GM21825 (cell line): Measurements from ENCODE around the gene SSR1.

Experiments used
- ATAC-seq: cut with Tn5 transposase; IDR thresholded peaks from one replicate; pipeline ENCODE4 v1.9.1; 2021; ENCODE audit warnings: mild to moderate bottlenecking, moderate library complexity; ENCODE audit not compliant: unreplicated experiment

Gene SSR1

DNA sequence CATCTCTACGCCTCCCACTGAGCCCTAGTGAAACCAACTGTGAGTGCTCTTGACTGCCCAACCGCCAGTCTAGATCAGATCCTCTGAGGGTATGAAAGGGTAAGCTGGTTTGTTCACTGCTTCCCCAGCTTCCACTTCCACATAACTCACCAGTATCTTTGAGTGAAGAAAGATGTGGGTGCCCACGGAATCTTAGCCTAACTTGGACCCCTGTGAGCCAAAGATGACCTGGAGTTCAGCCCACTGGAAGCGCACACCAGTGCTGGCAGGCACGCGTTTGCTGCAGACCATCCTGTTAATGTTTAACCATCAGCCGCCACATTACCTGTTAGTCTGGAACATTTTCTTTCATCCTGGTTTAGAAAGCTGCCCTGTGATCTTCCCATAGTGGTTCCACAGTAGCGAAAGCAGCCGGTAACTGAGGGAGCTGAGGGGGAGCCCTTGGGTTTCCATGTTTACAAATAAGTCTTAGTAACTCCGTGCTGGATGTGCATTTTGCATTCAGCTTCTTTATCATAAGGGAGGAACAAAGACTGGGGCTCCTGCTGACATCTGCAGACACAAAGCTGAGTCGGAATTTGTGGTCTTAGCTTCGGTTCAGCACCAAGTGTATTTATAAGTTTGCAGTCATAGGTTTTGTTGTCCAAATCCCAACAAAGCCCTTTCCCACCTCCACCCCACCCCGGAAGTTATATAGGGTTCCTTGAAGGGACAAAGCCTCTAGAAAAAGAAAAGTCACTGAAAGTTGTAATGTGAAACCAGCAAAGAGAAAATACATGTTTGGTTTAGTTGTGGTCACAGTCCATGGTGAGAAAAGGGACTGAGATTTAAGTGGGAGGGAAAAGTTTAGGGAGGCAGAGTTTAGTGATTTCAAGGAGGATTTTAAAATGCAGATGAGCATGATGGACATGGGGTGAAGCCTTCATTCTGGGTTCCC lies 71.0 kb downstream of the SSR1 start:
- ATAC-seq, result no peak

GRCh38 chr6:7241160-7241559 lies 71.8 kb downstream of the SSR1 start:
- ATAC-seq, result no peak

GRCh38 chr6:7240351-7240750 lies 72.6 kb downstream of the SSR1 start:
- no peak for ATAC-seq

DNA sequence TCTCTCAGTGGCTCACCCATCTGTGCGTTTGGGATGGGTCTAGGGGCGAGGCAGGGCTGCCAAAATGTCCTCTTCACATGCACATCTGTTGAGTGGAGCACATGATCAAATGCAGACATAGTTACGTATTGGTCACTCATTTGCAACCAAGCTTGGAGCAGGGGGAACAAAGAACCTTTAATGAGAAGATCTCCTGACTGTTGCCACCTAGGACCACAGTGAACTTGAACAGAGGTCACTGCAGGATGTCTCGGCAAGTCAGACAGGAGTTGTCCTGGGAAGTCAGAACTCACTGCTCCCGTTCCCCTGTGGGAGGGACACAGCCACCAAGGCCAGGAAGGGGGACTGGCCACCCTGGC lies 73.4 kb downstream of the SSR1 start:
- no peak for ATAC-seq

DNA sequence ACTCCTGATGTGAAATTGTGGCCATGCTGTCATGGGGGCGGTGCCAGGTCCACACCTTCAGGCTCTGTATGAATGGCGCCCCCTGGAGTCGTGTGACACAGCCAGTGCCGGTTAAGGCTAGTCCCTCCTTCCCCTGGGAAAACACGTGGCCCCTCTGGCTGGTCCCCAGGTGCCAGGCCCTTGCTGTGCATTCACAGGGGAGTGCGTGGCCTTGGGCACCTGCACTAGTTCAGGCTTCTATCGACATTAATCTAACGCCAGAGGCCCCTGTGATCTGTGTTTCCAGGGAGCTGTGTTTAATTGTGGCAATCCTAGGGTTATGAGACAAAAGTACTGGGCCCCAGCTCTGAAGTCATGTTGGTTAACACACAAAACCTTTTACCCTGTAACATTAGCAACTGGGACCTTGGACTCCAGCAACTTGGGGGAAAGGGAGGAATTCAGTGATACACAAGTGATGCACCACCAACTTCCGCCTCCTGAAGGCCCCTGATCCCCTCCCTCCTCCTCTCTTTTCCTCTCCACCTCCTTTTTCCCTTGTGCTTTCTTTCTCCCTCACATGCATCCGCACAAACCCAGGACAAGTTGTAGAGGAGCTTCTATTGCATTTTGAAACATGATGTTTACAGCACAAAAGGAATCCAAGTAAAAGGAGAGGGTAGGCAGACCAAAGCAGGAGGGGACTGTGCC lies 74.0 kb downstream of the SSR1 start:
- ATAC-seq, result peak; percentile 63

GRCh38 chr6:7238526-7238899 lies 74.5 kb downstream of the SSR1 start:
- no peak for ATAC-seq

- no peak for ATAC-seq
These were observed 75.3 kb downstream of the SSR1 start for GRCh38 chr6:7237653-7238188.

DNA sequence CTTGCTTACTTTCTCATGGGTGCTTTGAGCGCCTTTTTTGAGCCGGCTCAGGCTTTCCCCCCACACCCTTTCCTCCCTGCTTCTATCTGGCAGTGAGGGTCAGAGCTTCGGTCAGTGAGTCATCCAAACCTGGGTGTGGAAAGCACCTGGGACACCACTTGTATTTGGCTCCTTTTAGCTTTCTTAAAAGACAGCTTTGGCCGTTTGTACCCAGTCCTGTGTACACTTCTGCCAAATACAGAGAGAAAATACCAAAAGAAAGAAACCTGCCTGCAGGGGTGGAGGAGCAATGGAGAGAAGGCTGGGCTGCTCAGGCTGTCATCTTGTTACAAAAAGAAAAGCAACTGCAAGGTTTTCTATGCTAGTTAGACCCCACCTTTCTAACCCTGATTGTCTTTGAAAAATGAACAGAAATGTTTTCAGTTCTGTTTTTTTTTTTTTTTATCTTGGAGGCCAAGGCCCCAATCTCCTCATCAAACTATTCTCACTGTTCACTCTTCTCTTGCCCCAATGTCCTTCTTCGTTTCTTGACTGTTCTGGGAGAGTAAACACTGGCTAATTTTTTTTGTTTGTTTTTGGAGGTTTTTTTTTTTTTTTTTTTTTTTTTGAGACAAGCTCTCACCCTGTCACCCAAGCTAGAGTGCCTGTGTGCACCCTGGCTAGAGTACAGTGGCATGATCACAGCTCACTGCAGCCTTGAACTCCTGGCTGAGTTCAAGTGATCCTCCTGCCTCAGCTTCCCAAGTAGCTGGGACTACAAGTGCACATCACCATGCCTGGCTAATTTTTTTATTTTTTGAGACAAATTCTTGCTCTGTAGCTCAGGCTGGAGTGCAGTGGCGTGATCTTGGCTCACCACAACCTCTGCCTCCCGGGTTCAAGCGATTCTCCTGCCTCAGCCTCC lies 76.4 kb downstream of the SSR1 start:
- peak; percentile 69 for ATAC-seq

DNA sequence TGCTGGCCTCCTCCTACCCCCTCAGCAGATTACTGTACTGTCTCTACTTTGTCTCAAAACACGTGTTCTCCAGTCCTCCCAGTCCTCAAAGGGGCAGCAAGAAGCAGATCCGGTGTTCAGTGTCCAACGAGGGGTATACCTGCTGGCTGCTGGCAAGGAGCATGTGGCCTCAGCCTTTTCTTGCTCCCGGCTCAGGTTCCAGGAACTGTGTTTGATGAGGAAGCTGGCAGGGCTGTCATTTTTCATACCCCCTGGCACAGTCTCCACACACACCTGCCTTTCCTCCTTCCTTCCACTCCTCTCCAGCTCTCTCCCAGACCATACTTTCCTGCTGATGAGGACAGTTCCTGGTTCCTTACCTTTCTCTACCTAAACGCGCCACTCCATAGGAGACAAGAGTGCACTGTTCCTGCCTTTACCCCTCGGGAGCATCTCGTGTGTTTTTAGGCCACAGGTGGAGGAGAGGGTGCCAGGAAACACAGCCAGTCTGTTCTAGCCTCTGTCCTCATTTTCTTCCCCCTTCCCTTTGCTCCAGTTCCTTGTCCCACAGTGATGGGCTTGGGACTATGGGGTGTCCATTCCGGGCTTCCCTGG lies 77.2 kb downstream of the SSR1 start:
- peak; percentile 1 for ATAC-seq

- ATAC-seq, result no peak
These were observed 78.5 kb downstream of the SSR1 start for GRCh38 chr6:7234547-7234946.

DNA sequence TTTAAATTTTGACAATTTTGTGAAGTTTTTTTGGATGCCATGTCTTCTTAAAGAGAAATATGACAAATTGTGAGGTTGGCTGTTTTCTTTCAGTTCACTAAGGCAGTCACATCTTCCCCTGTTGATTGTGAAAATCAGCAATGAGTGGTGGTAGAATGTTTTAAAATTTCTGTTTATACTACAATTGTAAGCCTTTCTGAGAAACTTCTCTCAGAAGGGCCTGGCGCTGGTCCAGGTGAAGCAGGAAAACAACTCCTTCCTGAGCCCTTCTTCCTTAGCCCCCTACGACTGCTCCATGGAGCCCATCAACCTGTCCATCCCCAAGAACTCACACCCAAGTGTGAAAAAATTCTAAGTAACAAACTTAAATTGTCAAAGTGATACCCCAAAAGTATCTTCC lies 80.6 kb downstream of the SSR1 start:
- no peak for ATAC-seq

GRCh38 chr6:7230956-7231713 lies 81.9 kb downstream of the SSR1 start:
- no peak for ATAC-seq

- ATAC-seq, result no peak
These were observed 82.7 kb downstream of the SSR1 start for GRCh38 chr6:7230327-7230691.

DNA sequence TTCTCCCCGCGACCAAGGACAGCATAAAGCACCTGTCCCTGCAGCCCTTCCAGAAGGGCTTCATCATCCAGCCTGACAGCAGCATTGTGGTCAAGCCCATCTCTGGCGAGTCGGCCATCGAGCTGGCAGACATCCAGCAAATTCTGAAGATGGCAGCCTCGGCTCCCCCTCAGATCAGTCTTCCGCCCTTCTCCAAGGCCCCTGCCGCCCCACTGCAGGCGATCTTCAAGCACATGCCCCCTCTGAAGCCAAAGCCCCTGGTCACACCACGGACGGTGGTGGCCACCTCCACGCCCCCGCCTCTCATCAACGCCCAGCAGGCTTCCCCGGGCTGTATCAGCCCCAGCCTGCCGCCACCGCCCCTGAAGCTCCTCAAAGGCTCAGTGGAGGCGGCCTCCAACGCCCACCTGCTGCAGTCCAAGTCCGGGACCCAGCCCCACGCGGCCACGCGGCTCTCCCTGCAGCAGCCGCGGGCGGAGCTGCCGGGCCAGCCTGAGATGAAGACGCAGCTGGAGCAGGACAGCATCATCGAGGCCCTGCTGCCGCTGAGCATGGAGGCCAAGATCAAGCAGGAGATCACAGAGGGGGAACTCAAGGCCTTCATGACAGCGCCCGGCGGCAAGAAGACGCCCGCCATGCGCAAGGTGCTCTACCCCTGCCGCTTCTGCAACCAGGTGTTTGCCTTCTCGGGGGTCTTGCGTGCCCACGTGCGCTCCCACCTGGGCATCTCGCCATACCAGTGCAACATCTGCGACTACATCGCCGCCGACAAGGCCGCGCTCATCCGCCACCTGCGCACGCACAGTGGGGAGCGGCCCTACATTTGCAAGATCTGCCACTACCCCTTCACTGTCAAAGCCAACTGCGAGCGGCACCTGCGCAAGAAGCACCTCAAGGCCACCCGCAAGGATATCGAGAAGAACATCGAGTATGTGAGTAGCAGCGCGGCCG lies 83.3 kb downstream of the SSR1 start:
- no peak for ATAC-seq

GRCh38 chr6:7228662-7229375 lies 84.2 kb downstream of the SSR1 start:
- no peak for ATAC-seq

- ATAC-seq, result no peak
These were observed 88.3 kb downstream of the SSR1 start for GRCh38 chr6:7224731-7225130.

GRCh38 chr6:7222197-7222596 lies 90.8 kb downstream of the SSR1 start:
- ATAC-seq, result no peak

GRCh38 chr6:7219310-7219709 lies 93.7 kb downstream of the SSR1 start:
- no peak for ATAC-seq
